Measurements from ENCODE around the gene CA5B.
"Not testable (repeated sequence)": the region's sequence is repeated elsewhere in the genome, so short reads cannot be mapped to it uniquely, and the experiment has no call there.

CA5B gene

DNA sequence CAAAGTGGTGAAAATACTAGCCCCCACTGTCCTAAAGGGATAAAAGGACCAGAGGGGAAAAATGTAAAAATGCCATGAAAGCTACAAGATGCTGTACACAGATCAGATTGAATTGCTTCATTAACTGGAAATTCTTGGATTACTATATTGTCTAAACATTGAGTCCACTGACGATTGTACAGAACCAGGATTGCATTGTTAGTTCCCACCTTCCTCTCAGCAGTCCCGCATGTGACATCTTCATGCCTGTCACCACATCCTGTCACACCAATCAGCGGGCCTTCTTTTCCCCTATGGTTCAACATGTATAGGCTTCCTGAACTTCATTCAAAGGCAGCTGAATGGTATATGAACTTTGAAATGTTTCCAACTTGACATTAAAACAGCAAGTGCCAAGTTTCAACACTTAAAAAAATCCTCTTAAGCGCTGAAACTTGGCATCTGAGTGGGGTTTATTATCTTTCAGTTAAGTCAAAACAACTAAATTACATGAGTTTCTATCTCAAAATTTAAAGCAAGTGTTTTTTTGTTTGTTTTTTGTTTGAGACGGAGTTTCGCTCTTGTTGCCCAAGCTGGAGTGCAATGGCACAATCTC, 76.8 kb downstream of the CA5B start:
- DNase-seq (ENCODE audit: low read depth): no peak

DNA sequence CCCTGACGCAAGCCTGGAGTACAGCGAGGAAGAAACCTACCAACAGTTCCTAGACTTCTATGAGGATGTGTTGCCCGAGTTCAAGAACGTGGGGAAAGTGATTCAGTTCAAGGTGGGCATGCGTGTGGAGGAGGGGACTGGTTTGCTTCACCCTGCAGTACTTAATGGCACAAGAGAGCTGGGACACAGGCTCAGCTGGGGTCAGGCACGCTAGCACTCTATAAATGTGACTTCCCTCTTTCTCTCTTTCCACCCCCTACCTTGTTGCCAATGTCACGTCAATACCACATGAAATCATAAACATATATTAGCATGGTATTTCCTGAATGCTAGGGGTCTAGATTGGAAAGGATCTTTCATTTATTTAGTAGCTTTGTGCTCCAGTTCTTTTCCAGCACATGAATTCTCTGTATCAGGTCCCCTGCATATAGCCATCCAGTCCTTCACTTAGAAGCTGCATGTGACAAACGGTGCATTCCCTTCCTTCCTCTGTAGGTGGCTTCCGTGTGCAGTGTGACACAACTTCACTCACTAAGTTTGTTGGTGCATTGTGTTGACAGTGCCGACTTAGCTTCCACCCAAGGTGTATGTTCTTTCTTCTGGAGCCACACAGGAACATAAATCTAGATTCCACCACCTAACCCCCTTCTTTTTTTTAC, 77.8 kb downstream of the CA5B start:
- no peak for DNase-seq (ENCODE audit: low read depth)

DNA sequence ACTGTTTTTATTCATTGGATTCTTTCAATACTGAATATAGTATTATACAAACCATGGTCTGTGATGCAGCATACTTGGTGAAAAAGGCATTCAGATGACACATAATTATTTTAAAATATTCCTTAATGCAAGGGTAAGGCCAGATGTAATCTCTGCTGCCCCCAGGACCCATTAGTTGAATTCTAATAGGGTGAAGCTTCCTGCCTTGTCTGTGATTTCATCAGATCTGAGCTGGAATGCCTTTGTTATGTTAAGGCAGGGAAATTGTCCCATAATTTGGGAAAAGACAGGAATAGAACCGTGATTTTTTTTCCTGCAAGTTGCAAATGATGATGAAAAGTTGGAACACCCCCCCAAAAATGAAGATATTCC, 78.4 kb downstream of the CA5B start:
- DNase-seq (ENCODE audit: low read depth): no peak

DNA sequence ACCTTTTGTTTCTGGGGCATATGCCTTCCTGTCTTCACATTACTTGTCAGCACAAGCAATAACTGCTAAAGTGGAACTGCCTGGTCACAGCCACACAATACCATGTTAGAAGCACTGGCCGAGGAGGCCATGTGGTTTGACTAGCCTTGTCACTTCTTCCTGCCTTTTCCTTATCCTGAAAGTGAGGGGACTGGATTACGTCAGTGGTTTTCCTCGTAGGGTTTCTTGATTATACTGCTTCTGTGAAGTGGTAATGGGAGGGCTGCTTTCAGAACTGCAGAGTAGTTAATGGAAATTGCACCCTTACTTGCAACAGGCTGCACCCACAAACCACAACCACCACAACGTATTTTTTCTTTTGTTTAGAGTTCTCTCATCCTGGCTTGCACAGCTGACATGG, 78.8 kb downstream of the CA5B start:
- peak; percentile 15 for DNase-seq (ENCODE audit: low read depth)

DNA sequence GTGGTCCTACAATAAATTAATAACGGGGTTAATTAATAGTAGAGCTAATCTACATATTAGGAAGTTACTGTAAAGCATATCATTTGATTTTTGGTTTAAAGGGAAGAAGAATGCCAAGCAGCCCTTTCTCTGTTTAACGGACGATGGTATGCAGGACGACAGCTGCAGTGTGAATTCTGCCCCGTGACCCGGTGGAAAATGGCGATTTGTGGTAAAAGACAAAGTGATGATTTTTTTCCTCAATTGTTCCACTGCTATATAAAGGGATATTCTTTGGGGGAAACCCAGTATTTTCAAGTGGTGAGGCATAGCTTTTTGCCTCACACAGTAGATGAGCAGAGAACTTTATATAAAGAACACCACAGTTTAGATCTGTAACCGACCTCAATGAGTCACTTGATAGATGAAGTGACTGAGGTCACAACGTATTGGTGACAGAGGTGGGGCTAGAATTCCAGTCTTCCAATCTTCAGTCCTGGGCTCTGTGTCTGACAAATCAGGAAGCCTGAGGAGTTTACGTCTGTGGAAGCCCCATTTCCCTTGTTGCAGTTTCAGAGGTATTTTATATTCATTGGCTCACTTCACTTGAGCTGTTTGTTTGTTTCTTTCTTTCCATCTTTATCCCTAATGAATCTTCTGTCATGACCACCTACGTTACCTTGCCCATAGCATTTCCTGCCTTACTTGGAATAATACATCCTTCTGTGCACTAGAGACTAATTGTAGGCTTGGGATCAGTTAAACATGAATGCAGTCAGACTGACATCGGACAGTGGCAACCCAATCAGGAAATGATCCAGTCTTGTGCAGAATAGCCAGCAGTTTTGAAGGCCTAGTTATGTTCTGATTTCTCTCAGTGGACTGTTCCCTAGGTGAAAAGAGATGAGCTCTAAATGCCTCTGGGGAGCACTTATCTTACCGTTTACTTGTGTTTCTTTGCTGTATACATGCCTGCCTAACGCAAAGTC, 82.3 kb downstream of the CA5B start:
- DNase-seq (ENCODE audit: low read depth): no peak

DNA sequence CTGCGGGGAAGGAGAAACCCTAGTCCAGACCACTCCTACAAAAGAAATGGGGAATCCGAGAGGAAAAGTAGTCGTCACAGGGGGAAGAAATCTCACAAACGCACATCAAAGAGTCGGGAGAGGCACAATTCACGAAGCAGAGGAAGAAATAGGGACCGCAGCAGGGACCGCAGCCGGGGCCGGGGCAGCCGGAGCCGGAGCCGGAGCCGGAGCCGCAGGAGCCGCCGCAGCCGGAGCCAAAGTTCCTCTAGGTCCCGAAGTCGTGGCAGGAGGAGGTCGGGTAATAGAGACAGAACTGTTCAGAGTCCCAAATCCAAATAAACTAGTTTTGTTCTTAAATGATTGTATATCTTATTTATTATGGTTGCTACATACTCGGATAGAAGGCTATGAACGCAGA, 84.9 kb downstream of the CA5B start:
- no peak for DNase-seq (ENCODE audit: low read depth)

DNA sequence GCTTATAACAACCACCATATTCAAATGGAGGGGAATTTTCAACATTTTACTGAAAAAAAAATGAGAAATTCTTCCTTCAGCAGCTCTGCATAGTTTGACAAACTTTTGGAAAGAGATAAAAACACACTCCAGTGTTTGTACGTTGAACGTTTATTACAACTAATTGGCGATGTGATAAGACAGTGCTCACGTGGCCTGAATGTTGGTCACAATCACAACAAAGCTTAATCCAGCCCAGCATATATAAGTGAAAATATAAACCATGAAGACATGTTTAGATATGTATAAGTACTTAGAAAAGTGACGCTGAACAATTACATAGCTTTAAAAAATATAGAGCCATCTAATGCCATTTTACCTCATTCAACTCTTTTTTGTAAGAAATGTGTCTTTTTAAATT, 87.9 kb downstream of the CA5B start:
- DNase-seq (ENCODE audit: low read depth): no peak

DNA sequence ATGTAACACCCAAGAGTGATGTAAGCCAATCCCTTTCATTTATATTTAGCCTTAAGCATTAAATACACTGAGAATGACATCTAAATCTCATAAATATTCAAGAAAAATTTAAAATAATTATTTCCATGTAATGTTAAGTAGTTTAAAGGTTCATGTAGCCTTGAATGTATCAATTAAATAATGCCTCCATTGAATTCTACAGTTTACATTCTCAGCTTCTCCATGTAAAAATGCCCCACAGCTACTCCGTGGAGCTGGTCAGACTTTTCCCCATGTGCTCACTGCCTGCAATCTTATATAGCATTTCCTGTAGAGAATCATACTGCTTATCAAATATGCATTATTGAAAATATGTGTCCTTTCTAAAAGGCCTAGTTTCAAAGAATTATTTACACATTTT, 91.1 kb downstream of the CA5B start:
- no peak for DNase-seq (ENCODE audit: low read depth)

DNA sequence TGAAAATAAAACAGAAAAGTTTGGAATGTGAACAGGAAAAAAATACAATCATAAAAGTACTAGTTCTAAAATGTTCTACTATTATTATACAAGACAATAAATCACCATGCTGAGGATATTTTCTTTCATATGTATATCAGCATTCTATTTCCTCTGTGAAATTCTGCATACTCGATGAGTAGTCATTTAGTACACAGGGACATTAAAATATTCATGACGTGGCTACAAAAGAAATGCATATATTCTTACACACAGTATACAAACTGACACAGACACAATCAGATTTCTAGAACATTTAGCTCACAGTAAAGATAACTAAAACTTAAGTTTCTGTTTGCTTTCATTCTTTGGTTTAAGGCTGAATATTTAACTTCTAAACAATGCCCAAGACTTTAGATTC, 93.3 kb downstream of the CA5B start:
- not testable (repeated sequence) for DNase-seq (ENCODE audit: low read depth)

DNA sequence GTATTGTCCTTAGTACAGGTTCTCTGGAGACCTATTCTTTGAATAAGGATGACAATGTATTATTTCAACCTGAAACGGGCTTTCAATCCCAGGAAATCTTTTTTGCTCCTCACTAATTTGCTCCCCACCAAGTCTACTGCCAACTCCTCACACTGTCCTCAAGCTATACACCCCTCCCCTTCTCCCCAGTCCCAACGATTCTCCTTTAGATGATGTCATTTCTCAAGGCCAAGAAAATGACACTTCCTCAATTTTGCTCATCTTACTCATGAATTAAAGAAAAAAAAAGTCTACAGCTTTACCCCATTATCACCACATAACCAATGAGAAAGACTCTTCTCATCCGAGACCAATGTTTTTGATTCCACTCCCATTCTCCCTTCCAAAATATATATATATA, 96.0 kb downstream of the CA5B start:
- no peak for DNase-seq (ENCODE audit: low read depth)

DNA sequence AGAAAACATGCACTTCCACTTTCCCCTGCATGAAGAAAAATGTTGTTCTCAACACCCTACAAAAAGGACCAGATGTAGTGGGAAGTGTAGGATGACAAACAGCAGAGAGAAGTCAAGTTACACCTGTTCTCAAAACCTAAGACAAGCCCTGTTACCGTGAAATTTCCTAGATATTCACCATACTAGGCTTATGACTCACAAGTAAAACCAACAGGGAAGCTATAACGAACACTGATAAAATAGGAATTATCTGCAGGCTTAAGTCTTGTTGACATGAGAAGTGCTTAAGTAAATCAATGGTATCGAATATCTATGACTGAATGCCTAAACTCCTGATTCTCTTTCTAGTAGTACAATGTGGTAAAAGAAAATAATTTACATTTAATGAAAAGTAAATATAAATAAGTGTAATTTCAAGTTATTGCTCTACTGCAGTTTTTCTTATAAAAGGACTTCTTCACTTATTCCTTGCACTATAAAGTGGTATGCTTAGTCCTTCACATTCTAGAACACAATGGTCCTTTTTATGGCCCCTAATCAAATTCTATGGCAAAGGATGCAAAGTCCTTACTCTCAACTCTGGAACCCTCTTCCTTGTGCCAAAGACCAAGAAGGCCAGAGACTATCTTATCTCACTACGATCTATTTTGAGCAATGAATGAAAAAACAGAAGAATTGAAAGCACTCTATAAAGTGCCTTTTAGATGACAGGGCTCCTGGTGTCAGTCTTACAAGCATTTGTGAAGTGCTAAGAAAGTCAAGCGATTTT, 96.9 kb downstream of the CA5B start:
- DNase-seq (ENCODE audit: low read depth): no peak

Measured in stimulated activated CD8-positive, alpha-beta memory T cell treated with anti-CD3 and anti-CD28 coated beads, Interleukin-12 subunit alpha, Interleukin-12 subunit beta, amount 100 ng/mL, for 1 hour (primary cell).